Superior temporal gyrus (tissue), 1 donor: ENCODE data around the gene NLRP8.
"Not testable (repeated sequence)": the region's sequence is repeated elsewhere in the genome, so short reads cannot be mapped to it uniquely, and the experiment has no call there.

ENCODE experiments used
- DNase-seq: peaks from one replicate; pipeline ENCODE4 v3.0.0-alpha.2; 2016; ENCODE audit errors: extremely low spot score

NLRP8 gene

GRCh38 chr19:55973982-55974381 is 26.4 kb downstream of the NLRP8 start:
- DNase-seq: no peak

- no peak for DNase-seq
Observed at GRCh38 chr19:55980415-55980814, 32.8 kb downstream of the NLRP8 start.

DNA sequence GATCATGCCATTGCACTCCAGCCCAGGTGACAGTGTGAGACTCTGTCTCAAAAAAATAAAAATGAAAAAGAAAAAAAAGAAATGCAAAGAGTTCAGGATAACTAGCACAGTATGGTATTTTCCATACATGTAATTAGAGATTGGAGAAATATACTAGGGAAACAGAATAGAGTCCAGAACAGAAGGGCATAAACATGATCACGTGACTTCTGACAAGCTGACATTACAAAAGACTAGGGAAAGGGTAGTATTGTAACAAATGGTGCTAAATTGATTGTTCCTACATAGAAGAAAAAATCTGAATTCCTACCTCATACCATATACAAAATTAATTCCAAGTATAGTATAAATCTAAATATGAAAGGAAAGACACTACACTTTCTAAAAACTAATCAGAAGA is 37.6 kb downstream of the NLRP8 start:
- DNase-seq: no peak

DNA sequence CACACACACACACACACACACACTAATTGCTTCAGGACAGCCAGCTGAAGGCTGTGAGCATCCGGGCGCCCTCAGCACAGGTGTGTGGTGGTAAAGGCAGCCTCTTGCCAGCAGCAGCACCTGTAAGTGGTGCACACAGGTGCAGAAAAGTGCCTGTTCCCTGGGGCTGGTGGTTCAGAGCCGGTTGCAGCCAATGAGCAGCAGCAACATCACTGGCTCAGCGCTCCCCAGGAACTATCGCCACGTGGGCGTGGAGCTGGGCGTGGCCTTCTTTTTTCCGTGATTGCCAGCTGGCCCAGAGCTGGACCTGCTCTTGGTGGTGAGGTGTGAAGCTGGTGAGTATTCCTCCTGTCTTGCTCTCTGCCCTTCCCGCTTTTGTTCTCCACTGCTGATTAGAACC is 38.9 kb downstream of the NLRP8 start, which contains the start of gene NLRP5:
NLRP5 (plus strand) TSS at position 289 of the 400 bp plus-strand sequence.
- no peak for DNase-seq

- no peak for DNase-seq
Observed at GRCh38 chr19:55990831-55991230, 43.2 kb downstream of the NLRP8 start.

- no peak for DNase-seq
Observed at GRCh38 chr19:55993492-55993891, 45.9 kb downstream of the NLRP8 start.

GRCh38 chr19:56014765-56015164 is 67.1 kb downstream of the NLRP8 start:
- DNase-seq: no peak

DNA sequence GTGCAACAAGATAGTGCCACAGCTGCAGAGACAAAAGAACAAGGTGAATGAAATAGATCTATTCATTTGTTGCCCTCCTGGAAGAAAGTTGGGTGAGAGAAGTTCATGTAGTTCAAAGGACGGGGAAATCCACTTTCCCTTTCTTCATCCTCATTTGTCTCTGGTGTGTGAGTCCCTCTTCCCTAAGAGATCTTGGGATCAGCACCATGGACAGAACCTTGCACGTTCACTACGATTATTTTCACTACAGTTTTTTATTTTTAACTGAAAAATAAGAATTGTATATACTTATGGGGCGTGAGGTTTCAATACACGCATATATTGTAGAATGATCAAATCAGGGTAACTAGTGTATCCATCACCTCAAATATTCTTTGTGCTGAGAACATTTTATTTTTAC is 68.1 kb downstream of the NLRP8 start:
- DNase-seq: no peak

DNA sequence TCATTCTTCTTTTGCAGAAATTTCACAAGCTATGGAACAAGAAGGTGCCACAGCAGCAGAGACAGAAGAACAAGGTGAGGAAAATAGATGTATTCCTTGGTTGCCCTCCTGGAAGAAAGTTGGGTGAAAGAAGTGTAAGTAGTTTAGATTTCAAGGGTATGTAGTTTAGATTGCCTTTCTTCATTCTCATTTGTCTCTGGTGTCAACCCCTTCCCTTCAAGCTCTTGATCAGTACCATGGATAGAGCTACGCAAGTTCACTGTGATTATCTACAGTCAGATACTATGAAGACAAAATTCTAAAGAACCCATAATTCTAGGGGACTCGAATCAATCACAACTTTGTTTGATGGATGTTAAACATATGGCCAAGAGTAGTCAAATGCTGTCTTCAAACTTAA is 71.7 kb downstream of the NLRP8 start:
- not testable (repeated sequence) for DNase-seq

DNA sequence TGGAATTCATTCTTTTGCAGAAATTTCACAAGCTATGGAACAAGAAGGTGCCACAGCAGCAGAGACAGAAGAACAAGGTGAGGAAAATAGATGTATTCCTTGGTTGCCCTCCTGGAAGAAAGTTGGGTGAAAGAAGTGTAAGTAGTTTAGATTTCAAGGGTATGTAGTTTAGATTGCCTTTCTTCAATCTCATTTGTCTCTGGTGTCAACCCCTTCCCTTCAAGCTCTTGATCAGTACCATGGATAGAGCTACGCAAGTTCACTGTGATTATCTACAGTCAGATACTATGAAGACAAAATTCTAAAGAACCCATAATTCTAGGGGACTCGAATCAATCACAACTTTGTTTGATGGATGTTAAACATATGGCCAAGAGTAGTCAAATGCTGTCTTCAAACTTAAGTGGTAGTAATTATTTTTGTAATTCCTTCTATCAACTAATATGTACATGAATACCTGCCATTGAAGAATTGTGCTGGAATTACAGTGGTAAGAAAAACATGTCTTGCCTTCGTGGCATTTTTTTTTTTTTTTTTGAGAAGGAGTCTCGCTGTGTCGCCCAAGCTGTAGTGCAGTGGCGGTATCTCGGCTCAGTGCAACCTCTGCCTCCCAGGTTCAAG is 72.8 kb downstream of the NLRP8 start:
- not testable (repeated sequence) for DNase-seq

DNA sequence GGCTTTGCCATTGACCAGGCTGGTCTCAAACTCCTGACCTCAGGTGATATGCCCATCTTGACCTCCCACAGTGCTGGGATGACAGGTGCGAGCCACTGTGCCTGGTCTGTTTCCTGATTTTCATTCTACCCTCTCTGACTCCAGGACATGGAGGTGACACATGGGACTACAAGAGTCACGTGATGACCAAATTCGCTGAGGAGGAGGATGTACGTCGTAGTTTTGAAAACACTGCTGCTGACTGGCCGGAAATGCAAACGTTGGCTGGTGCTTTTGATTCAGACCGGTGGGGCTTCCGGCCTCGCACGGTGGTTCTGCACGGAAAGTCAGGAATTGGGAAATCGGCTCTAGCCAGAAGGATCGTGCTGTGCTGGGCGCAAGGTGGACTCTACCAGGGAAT is 79.1 kb downstream of the NLRP8 start:
- no peak for DNase-seq
